H1 (cell line): ENCODE measurements around the gene GNG12. TPM values are rescaled to one million over a fixed set of nuclear protein-coding genes. Genes with fewer than 3 reads are reported as not detected.
A peak's percentile ranks its signal among the peaks of the same experiment; 100 is the strongest.

Source experiments
- ASH2L ChIP-seq: fragments of 200-600, 300-600 bp; sonication (generic); IDR thresholded peaks from one replicate; pipeline ENCODE4 v1.7.1; 2017; ENCODE audit warnings: low read length
- BCL11A ChIP-seq, 2 experiments: IDR thresholded peaks; one replicate each; pipeline ENCODE4 v1.6.1; 2011; ENCODE audit warnings: low read depth in 2 of 2, low read length in 2 of 2, mild to moderate bottlenecking in 2 of 2
- BRCA1 ChIP-seq: IDR thresholded peaks from 2 replicates; pipeline ENCODE4 v1.6.1; 2012; ENCODE audit warnings: low read depth, low read length, improper control_type of control experiment
- CBX5 ChIP-seq: fragments of 300-800, 300-1000 bp; sonication (generic); IDR thresholded peaks from 2 replicates; pipeline ENCODE4 v1.7.1; 2016; ENCODE audit warnings: antibody characterized with exemption, low read length, low read depth
- CBX8 ChIP-seq: fragments of 300-800, 300-1000 bp; sonication (generic); IDR thresholded peaks from 2 replicates; pipeline ENCODE4 v1.7.1; 2016; ENCODE audit warnings: low read depth, low read length, borderline replicate concordance
- CHD1 ChIP-seq: IDR thresholded peaks from 2 replicates; pipeline ENCODE4 v1.6.1; 2012; ENCODE audit warnings: low read depth, low read length, improper control_type of control experiment
- CREB1 ChIP-seq: IDR thresholded peaks from 2 replicates; pipeline ENCODE4 v1.6.1; 2012; ENCODE audit warnings: inconsistent platforms
- CTBP2 ChIP-seq: IDR thresholded peaks from 2 replicates; pipeline ENCODE4 v1.7.0; 2011; ENCODE audit warnings: borderline replicate concordance, mild to moderate bottlenecking, moderate library complexity, mixed read lengths, low read length; ENCODE audit not compliant: insufficient read depth, insufficient read length
- EZH2 ChIP-seq: fragments of 200-600 bp; sonication (generic); IDR thresholded peaks from 2 replicates; pipeline ENCODE4 v1.7.1; 2012; ENCODE audit warnings: low read depth, mild to moderate bottlenecking, moderate library complexity, low read length, inconsistent platforms; ENCODE audit not compliant: severe bottlenecking
- FOSL1 ChIP-seq: IDR thresholded peaks from 2 replicates; pipeline ENCODE4 v1.6.1; 2011; ENCODE audit warnings: mild to moderate bottlenecking, low read depth, low read length, moderate library complexity; ENCODE audit not compliant: insufficient read depth
- HDAC2 ChIP-seq, 2 experiments: fragments of 300-600 bp in 1 of 2; sonication (generic) in 1 of 2; IDR thresholded peaks; 2 replicates each; pipeline ENCODE4 v1.6.1; 2011 to 2012; ENCODE audit warnings: low read depth in 2 of 2, low read length in 2 of 2, mild to moderate bottlenecking in 2 of 2, moderate library complexity in 2 of 2, borderline replicate concordance in 1 of 2, inconsistent platforms in 1 of 2
- JUND ChIP-seq: IDR thresholded peaks from 2 replicates; pipeline ENCODE4 v1.6.1; 2011; ENCODE audit warnings: mild to moderate bottlenecking, improper control_type of control experiment, low read length
- MAFK ChIP-seq: IDR thresholded peaks from 2 replicates; pipeline ENCODE4 v1.6.1; 2012; ENCODE audit warnings: low read depth, mild to moderate bottlenecking, improper control_type of control experiment, low read length
- NRF1 ChIP-seq: IDR thresholded peaks from 2 replicates; pipeline ENCODE4 v1.6.1; 2011; ENCODE audit warnings: mild to moderate bottlenecking, low read depth, low read length, improper control_type of control experiment
- RBBP5 ChIP-seq: IDR thresholded peaks from 2 replicates; pipeline ENCODE4 v1.7.1; 2012; ENCODE audit warnings: low read depth, mild to moderate bottlenecking, inconsistent platforms, low read length, moderate library complexity, borderline replicate concordance
- RXRA ChIP-seq: IDR thresholded peaks from 2 replicates; pipeline ENCODE4 v1.6.1; 2011; ENCODE audit warnings: low read depth, mild to moderate bottlenecking, low read length, moderate library complexity; ENCODE audit not compliant: insufficient read depth
- SAP30 ChIP-seq: fragments of 300-600 bp; sonication (generic); IDR thresholded peaks from 2 replicates; pipeline ENCODE4 v1.7.1; 2012; ENCODE audit warnings: low read length, moderate library complexity, mild to moderate bottlenecking, inconsistent platforms; ENCODE audit not compliant: insufficient read depth, insufficient replicate concordance
- SIX5 ChIP-seq: IDR thresholded peaks from 2 replicates; pipeline ENCODE4 v1.6.1; 2011; ENCODE audit warnings: mild to moderate bottlenecking, low read depth, low read length
- SP2 ChIP-seq: IDR thresholded peaks from 2 replicates; pipeline ENCODE4 v1.6.1; 2012; ENCODE audit warnings: mild to moderate bottlenecking, low read length, inconsistent platforms
- SP4 ChIP-seq: IDR thresholded peaks from 2 replicates; pipeline ENCODE4 v1.6.1; 2012; ENCODE audit warnings: low read length, inconsistent platforms
- SUZ12 ChIP-seq: fragments of 200-600 bp; sonication (generic); IDR thresholded peaks from 2 replicates; pipeline ENCODE4 v1.6.1; 2012; ENCODE audit warnings: mild to moderate bottlenecking, inconsistent platforms, low read length, moderate library complexity, mixed read lengths
- TAF1 ChIP-seq: IDR thresholded peaks from 2 replicates; pipeline ENCODE4 v1.6.1; 2011; ENCODE audit warnings: mild to moderate bottlenecking, low read depth, low read length
- TBP ChIP-seq: IDR thresholded peaks from 2 replicates; pipeline ENCODE4 v1.6.1; 2011; ENCODE audit warnings: low read depth, low read length, improper control_type of control experiment
- TEAD4 ChIP-seq: IDR thresholded peaks from 2 replicates; pipeline ENCODE4 v1.6.1; 2012; ENCODE audit warnings: low read depth, low read length, inconsistent platforms, mixed read lengths
- polyA plus RNA-seq, 7 experiments: library from polyadenylated mRNA; depleted of rRNA in 3 of 7; stranded (reverse) in 5 of 7; unstranded in 2 of 7; fragments of >200 nt in 5 of 7; fragments of 200-250 nt in 2 of 7; gene quantifications; 1 replicate in 5 of 7; 2 replicates in 1 of 7; 4 replicates in 1 of 7; pipeline versions ENCODE4 v1.2.1 to v1.2.3, GENCODE V29; 2011 to 2013; ENCODE audit warnings: missing spikeins in 2 of 7, mixed read lengths in 2 of 7
- total RNA-seq: library from RNA; stranded (reverse); fragmentation: NEBNext Ultra II Directional; extraction: Animal tissue kit (Norgen Biotek cat#: 25700); gene quantifications from 2 replicates; pipeline ENCODE4 v1.2.1, GENCODE V29; 2021
- TF ChIP-seq, protein P1 (sequence below): IDR thresholded peaks from 2 replicates; pipeline ENCODE4 v1.6.1; 2012; ENCODE audit warnings: inconsistent platforms
- TF ChIP-seq, protein P2 (sequence below): IDR thresholded peaks from 2 replicates; pipeline ENCODE4 v1.6.1; 2011; ENCODE audit warnings: low read length, improper control_type of control experiment

Gene GNG12
- total and polyA plus RNA-seq, 2 of the 8 experiments (the other 6 are each of a cell fraction or from before 2014, with no cell fraction given) = 11.4 to 35.8 TPM

DNA sequence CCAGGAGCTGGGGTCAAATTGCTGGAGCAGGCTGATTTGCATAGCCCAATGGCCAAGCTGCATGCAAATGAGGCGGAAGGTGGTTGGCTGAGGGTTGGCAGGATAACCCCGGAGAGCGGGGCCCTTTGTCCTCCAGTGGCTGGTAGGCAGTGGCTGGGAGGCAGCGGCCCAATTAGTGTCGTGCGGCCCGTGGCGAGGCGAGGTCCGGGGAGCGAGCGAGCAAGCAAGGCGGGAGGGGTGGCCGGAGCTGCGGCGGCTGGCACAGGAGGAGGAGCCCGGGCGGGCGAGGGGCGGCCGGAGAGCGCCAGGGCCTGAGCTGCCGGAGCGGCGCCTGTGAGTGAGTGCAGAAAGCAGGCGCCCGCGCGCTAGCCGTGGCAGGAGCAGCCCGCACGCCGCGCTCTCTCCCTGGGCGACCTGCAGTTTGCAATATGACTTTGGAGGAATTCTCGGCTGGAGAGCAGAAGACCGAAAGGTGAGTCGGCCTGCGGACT, 148.2 kb downstream of the GNG12 start, which contains the start of gene GADD45A (continued):
- TF ChIP-seq SAP30 (no peak), TBP (peak; percentile 97), TAF1 (peak; percentile 100), SUZ12 (no peak), BCL11A (IDR thresholded peaks at IDR 0.05; ENCODE audit: low read depth in 2 of 2, low read length in 2 of 2) (no peak), FOSL1 (no peak), CBX8 (no peak), MAFK (no peak), CBX5 (no peak), RBBP5 (no peak; the same call in 1 of the 2 replicates), HDAC2 (IDR thresholded peaks at IDR 0.05; ENCODE audit: borderline replicate concordance in 1 of 2, low read depth in 2 of 2, low read length in 2 of 2) (no peak), RXRA (no peak), CHD1 (no peak), CREB1 (no peak), SP4 (no peak), BRCA1 (no peak), EZH2 (no peak), JUND (no peak), TEAD4 (no peak), SIX5 (no peak), NRF1 (no peak), ASH2L (no peak), SP2 (no peak), CTBP2 (no peak)
- TF ChIP-seq, protein P1, sequence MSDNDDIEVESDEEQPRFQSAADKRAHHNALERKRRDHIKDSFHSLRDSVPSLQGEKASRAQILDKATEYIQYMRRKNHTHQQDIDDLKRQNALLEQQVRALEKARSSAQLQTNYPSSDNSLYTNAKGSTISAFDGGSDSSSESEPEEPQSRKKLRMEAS = peak; percentile 76
- TF ChIP-seq, protein P2, sequence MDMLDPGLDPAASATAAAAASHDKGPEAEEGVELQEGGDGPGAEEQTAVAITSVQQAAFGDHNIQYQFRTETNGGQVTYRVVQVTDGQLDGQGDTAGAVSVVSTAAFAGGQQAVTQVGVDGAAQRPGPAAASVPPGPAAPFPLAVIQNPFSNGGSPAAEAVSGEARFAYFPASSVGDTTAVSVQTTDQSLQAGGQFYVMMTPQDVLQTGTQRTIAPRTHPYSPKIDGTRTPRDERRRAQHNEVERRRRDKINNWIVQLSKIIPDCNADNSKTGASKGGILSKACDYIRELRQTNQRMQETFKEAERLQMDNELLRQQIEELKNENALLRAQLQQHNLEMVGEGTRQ = no peak
